Breast epithelium (tissue), 3 donors: ENCODE data around the gene ASIC3.

Experiments
- CTCF ChIP-seq, 3 donors: fragments of 450-650 bp; IDR thresholded peaks; one replicate each; pipeline ENCODE4 v1.5.1; 2016 to 2017; ENCODE audit warnings: antibody characterized with exemption in 3 of 3, mild to moderate bottlenecking in 3 of 3, moderate library complexity in 3 of 3
- POLR2AphosphoS5 ChIP-seq, 3 donors: sonication (generic); formaldehyde crosslinking; IDR thresholded peaks; one replicate each; pipeline ENCODE4 v1.6.1; 2017; ENCODE audit warnings: antibody characterized with exemption in 3 of 3

- TF ChIP-seq CTCF (IDR thresholded peaks at IDR 0.05): no peak
- TF ChIP-seq POLR2AphosphoS5 (IDR thresholded peaks at IDR 0.05): no peak
Measured at GRCh38 chr7:151082141-151083070, 34.1 kb downstream of the ASIC3 start.
